Body of pancreas (tissue), 4 donors: Measurements from ENCODE around the gene CHST13.
A peak's percentile ranks its signal among the peaks of the same experiment; 100 is the strongest.

ENCODE experiments used
- POLR2A ChIP-seq, 3 donors: fragments of 450-650 bp; IDR thresholded peaks; one replicate each; pipeline ENCODE4 v1.6.1; 2016; ENCODE audit warnings: antibody characterized with exemption in 3 of 3, mild to moderate bottlenecking in 2 of 3
- TF ChIP-seq, protein P1 (sequence below), 7 experiments: fragments of 450-650 bp in 4 of 7; fragments of 200-600 bp in 3 of 7; sonication (generic) in 3 of 7; IDR thresholded peaks; one replicate each; pipeline ENCODE4 v1.5.1; 2016 to 2019; ENCODE audit warnings: antibody characterized with exemption in 7 of 7

- TF ChIP-seq, protein P1, sequence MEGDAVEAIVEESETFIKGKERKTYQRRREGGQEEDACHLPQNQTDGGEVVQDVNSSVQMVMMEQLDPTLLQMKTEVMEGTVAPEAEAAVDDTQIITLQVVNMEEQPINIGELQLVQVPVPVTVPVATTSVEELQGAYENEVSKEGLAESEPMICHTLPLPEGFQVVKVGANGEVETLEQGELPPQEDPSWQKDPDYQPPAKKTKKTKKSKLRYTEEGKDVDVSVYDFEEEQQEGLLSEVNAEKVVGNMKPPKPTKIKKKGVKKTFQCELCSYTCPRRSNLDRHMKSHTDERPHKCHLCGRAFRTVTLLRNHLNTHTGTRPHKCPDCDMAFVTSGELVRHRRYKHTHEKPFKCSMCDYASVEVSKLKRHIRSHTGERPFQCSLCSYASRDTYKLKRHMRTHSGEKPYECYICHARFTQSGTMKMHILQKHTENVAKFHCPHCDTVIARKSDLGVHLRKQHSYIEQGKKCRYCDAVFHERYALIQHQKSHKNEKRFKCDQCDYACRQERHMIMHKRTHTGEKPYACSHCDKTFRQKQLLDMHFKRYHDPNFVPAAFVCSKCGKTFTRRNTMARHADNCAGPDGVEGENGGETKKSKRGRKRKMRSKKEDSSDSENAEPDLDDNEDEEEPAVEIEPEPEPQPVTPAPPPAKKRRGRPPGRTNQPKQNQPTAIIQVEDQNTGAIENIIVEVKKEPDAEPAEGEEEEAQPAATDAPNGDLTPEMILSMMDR (IDR thresholded peaks at IDR 0.05) = peak in 4 of 7 experiments; percentile 24 to 54 (median 44)
- TF ChIP-seq POLR2A (IDR thresholded peaks at IDR 0.05) = no peak
Observed at GRCh38 chr3:126528800-126529541, 5.0 kb downstream of the CHST13 start.
